ENCODE data around the gene JPH2. TPM values are rescaled to one million over a fixed set of nuclear protein-coding genes. Genes with fewer than 3 reads are reported as not detected.

JPH2 gene
- total RNA-seq, 2 experiments from 2014 or later = not detected

DNA sequence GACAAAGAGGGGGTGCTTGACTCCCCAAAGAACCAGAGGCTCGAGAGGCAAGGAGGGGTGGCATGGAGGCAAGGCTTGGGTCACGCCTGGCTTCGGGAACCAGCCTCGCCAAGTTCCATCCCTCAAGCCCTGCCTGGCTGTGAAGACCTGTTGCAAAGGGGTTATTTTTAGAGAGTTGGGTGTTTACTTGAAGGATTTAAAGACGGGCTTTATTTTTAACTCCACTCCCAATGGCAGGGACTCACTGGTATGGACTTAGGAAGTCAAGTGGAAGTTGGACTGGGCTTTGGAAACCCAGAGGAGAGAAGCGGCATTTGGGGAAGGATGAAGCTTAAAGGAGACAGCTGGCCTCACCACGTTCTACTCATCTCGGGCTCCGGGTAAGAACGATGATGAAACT is 43.1 kb downstream of the JPH2 start:
- no peaks in the 10 kb centered on the region for H3K36me3 ChIP-seq (ENCODE audit: insufficient read depth, low read length)
- Mint-ChIP-seq H3K27ac (no peak overlapping the region), H3K4me1 (ENCODE audit: low read depth) (no peaks in the 10 kb centered on the region), H3K9me3 (no peaks in the 10 kb centered on the region), H3K36me3 (ENCODE audit: low read depth) (no peaks in the 10 kb centered on the region), H3K4me3 (no peak overlapping the region), H3K27me3 (peaks cover 36% of the 10 kb centered on the region)
- no peaks in the 10 kb centered on the region for H3K4me1 ChIP-seq (ENCODE audit: insufficient read depth, low read length)
- peaks cover 0 to 5% of the 10 kb centered on the region in 2 experiments for H3K9me3 ChIP-seq (ENCODE audit: control insufficient read depth in 1 of 2, insufficient read depth in 1 of 2, low read length in 2 of 2)
- intact Hi-C loops (cut with DNase I, micrococcal nuclease) = no loop called here
- TF ChIP-seq, protein P1, sequence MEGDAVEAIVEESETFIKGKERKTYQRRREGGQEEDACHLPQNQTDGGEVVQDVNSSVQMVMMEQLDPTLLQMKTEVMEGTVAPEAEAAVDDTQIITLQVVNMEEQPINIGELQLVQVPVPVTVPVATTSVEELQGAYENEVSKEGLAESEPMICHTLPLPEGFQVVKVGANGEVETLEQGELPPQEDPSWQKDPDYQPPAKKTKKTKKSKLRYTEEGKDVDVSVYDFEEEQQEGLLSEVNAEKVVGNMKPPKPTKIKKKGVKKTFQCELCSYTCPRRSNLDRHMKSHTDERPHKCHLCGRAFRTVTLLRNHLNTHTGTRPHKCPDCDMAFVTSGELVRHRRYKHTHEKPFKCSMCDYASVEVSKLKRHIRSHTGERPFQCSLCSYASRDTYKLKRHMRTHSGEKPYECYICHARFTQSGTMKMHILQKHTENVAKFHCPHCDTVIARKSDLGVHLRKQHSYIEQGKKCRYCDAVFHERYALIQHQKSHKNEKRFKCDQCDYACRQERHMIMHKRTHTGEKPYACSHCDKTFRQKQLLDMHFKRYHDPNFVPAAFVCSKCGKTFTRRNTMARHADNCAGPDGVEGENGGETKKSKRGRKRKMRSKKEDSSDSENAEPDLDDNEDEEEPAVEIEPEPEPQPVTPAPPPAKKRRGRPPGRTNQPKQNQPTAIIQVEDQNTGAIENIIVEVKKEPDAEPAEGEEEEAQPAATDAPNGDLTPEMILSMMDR (IDR thresholded peaks at IDR 0.05) = no peak
- no peak for DNase-seq
- POLR2A ChIA-PET = no interaction called here
- H3K4me3 ChIP-seq (ENCODE audit: low read length) = no peak overlapping the region
- ATAC-seq (ENCODE audit: poor library complexity) = no peak
- no peak overlapping the region for H3K27ac ChIP-seq (ENCODE audit: low read depth in 1 of 2, low read length in 2 of 2)
- CTCF ChIA-PET = no interaction called here
- peaks cover 0 to 6% of the 10 kb centered on the region in 2 experiments for H3K27me3 ChIP-seq (ENCODE audit: control insufficient read depth in 1 of 2, insufficient read depth in 2 of 2, low read length in 2 of 2)

DNA sequence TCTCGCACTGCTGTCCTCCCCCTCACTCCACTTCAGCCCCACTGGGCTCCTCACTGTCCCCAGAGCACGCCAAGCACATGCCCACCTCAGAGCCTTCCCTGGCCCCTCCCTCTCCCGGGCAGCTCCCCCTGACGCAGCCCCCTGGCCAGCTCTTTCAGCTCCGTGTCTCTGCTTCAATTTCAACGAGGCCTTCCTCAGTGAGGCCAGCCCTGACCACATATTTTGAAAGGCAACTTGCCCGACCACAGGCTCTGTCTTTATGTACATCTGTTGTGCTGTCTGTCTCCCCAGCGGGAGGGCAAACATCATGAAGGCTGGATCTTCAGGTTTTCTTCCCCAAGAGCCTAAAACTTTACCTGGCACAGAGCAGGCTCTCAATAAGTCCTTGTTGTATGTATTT is 44.6 kb downstream of the JPH2 start:
- DNase-seq = no peak
- Histone ChIP-seq H3K27me3 (ENCODE audit: control insufficient read depth in 1 of 2, insufficient read depth in 2 of 2, low read length in 2 of 2) (peaks cover 2 to 12% of the 10 kb centered on the region in 2 experiments), H3K9me3 (ENCODE audit: control insufficient read depth in 1 of 2, insufficient read depth in 1 of 2, low read length in 2 of 2) (no peaks in the 10 kb centered on the region), H3K36me3 (ENCODE audit: insufficient read depth, low read length) (no peaks in the 10 kb centered on the region), H3K4me1 (ENCODE audit: insufficient read depth, low read length) (no peaks in the 10 kb centered on the region), H3K27ac (ENCODE audit: low read depth in 1 of 2, low read length in 2 of 2) (no peak overlapping the region), H3K4me3 (ENCODE audit: low read length) (no peak overlapping the region)
- POLR2A ChIA-PET = no interaction called here
- Mint-ChIP-seq H3K36me3 (ENCODE audit: low read depth) (no peaks in the 10 kb centered on the region), H3K27ac (no peak overlapping the region), H3K27me3 (peaks cover 38% of the 10 kb centered on the region), H3K4me3 (no peak overlapping the region), H3K4me1 (ENCODE audit: low read depth) (no peaks in the 10 kb centered on the region), H3K9me3 (no peaks in the 10 kb centered on the region)
- ATAC-seq (ENCODE audit: poor library complexity) = no peak
- TF ChIP-seq, protein P1 (IDR thresholded peaks at IDR 0.05) = no peak
- CTCF ChIA-PET = no interaction called here
- intact Hi-C loops (cut with DNase I, micrococcal nuclease) = no loop called here

- ChIA-PET POLR2A (no interaction called here), CTCF (no interaction called here)
- H3K36me3 ChIP-seq (ENCODE audit: insufficient read depth, low read length) = no peaks in the 10 kb centered on the region
- intact Hi-C loops (cut with DNase I, micrococcal nuclease) = no loop called here
- DNase-seq = no peak
- H3K4me3 ChIP-seq (ENCODE audit: low read length) = no peak overlapping the region
- no peak for ATAC-seq (ENCODE audit: poor library complexity)
- no peaks in the 10 kb centered on the region for H3K36me3 Mint-ChIP-seq (ENCODE audit: low read depth)
- no peak overlapping the region for H3K27ac ChIP-seq (ENCODE audit: low read depth in 1 of 2, low read length in 2 of 2)
- H3K27ac Mint-ChIP-seq = no peak overlapping the region
- no peaks in the 10 kb centered on the region for H3K4me1 Mint-ChIP-seq (ENCODE audit: low read depth)
- no peaks in the 10 kb centered on the region for H3K9me3 ChIP-seq (ENCODE audit: control insufficient read depth in 1 of 2, insufficient read depth in 1 of 2, low read length in 2 of 2)
- H3K27me3 Mint-ChIP-seq = peaks cover 38% of the 10 kb centered on the region
- peaks cover 4 to 12% of the 10 kb centered on the region in 2 experiments for H3K27me3 ChIP-seq (ENCODE audit: control insufficient read depth in 1 of 2, insufficient read depth in 2 of 2, low read length in 2 of 2)
- H3K4me3 Mint-ChIP-seq = no peak overlapping the region
- no peaks in the 10 kb centered on the region for H3K4me1 ChIP-seq (ENCODE audit: insufficient read depth, low read length)
- no peaks in the 10 kb centered on the region for H3K9me3 Mint-ChIP-seq
- TF ChIP-seq, protein P1 (IDR thresholded peaks at IDR 0.05) = no peak
These were observed 45.1 kb downstream of the JPH2 start for GRCh38 chr20:44141873-44142272.

All from CD4-positive, alpha-beta T cell (primary cell).